ENCODE data around the gene GARIN5B.

- TF ChIP-seq POLR2A (IDR thresholded peaks at IDR 0.05), result no peak
- no peak for TF ChIP-seq CTCF (IDR thresholded peaks at IDR 0.05)
Observed at GRCh38 chr19:55345101-55345817, 17.8 kb downstream of the GARIN5B start.
